ENCODE results near the gene DNAH10.

- TF ChIP-seq REST (IDR thresholded peaks at IDR 0.05; ENCODE audit: low read depth): no peak
- no peak for TF ChIP-seq EP300 (IDR thresholded peaks at IDR 0.05; ENCODE audit: borderline replicate concordance)
- no peak for TF ChIP-seq TAF1 (IDR thresholded peaks at IDR 0.05; ENCODE audit: low read depth)
- TF ChIP-seq YY1 (IDR thresholded peaks at IDR 0.05; ENCODE audit: low read depth): no peak
- TF ChIP-seq USF1 (IDR thresholded peaks at IDR 0.05): no peak
- TF ChIP-seq RAD21 (IDR thresholded peaks at IDR 0.05; ENCODE audit: low read depth): no peak
- no peak for TF ChIP-seq CEBPB (IDR thresholded peaks at IDR 0.05)
- TF ChIP-seq CREB1 (IDR thresholded peaks at IDR 0.05; ENCODE audit: low read depth): no peak
- no peak for TF ChIP-seq TEAD4 (IDR thresholded peaks at IDR 0.05)
- TF ChIP-seq MAX (IDR thresholded peaks at IDR 0.05): no peak
- TF ChIP-seq TCF12 (IDR thresholded peaks at IDR 0.05; ENCODE audit: low read depth): no peak
- TF ChIP-seq ZBTB7A (IDR thresholded peaks at IDR 0.05; ENCODE audit: low read depth): no peak
- no peak for TF ChIP-seq NFIC (IDR thresholded peaks at IDR 0.05)
Observed at GRCh38 chr12:123944696-123945095, 182.6 kb downstream of the DNAH10 start.

All from Ishikawa (cell line).